GM12891 (cell line): ENCODE results near the gene CD59.
"Not testable (repeated sequence)": the region's sequence is repeated elsewhere in the genome, so short reads cannot be mapped to it uniquely, and the experiment has no call there.

Experiments
- PAX5 ChIP-seq: IDR thresholded peaks from 2 replicates; pipeline ENCODE4 v1.6.1; 2011; ENCODE audit warnings: low read length, moderate library complexity, mild to moderate bottlenecking; ENCODE audit not compliant: insufficient read depth, severe bottlenecking
- POLR2A ChIP-seq: IDR thresholded peaks from 2 replicates; pipeline ENCODE4 v1.6.1; 2011; ENCODE audit warnings: low read depth, low read length, control low read depth
- POLR2AphosphoS5 ChIP-seq: IDR thresholded peaks from 2 replicates; pipeline ENCODE4 v1.6.1; 2011; ENCODE audit warnings: low read depth, low read length, control low read depth
- POU2F2 ChIP-seq: IDR thresholded peaks from 2 replicates; pipeline ENCODE4 v1.6.1; 2011; ENCODE audit warnings: low read depth, mild to moderate bottlenecking, control low read depth, low read length, moderate library complexity
- SPI1 ChIP-seq: IDR thresholded peaks from 2 replicates; pipeline ENCODE4 v1.6.1; 2011; ENCODE audit warnings: low read depth, low read length, control low read depth
- TAF1 ChIP-seq: IDR thresholded peaks from 2 replicates; pipeline ENCODE4 v1.6.1; 2011; ENCODE audit warnings: low read depth, low read length, control low read depth

DNA sequence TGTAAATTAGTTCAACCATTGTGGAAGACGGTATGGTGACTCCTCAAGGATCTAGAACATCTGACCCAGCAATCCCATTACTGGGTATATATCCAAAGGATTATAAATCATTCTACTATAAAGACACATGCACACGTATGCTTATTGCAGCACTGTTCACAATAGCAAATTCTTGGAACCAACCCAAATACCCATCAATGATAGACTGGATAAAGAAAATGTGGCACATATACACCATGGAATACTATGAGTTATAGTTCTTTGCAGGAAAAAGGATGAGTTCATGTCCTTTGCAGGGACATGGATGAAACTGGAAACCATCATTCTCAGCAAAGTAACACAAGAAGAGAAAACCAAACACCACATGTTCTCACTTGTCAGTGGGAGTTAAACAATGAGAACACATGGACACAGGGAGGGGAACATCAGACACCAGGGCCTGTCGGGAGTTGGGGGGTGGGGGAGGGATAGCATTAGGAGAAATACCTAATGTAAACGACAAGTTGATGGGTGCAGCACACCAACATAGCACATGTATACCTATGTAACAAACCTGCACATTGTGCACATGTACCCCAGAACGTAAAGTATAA is 7.1 kb downstream of the CD59 start:
- not testable (repeated sequence) for TF ChIP-seq POU2F2, POLR2A, POLR2AphosphoS5, TAF1, SPI1, PAX5
